Sigmoid colon (tissue), 4 donors: ENCODE data around the gene CTTN.

ENCODE experiments used
- EP300 ChIP-seq, 4 donors: sonication (generic); formaldehyde crosslinking; IDR thresholded peaks; one replicate each; pipeline ENCODE4 v1.6.1; 2017; ENCODE audit warnings: antibody characterized with exemption in 4 of 4
- POLR2A ChIP-seq, 2 donors: fragments of 450-650 bp; IDR thresholded peaks; one replicate each; pipeline ENCODE4 v1.6.1; 2016; ENCODE audit warnings: antibody characterized with exemption in 2 of 2, mild to moderate bottlenecking in 2 of 2, moderate library complexity in 2 of 2
- POLR2AphosphoS5 ChIP-seq, 4 donors: sonication (generic); formaldehyde crosslinking; IDR thresholded peaks; one replicate each; pipeline ENCODE4 v1.6.1; 2017; ENCODE audit warnings: antibody characterized with exemption in 4 of 4
- TF ChIP-seq, protein P1 (sequence below), 4 experiments: fragments of 450-650 bp in 3 of 4; fragments of 200-600 bp in 1 of 4; IDR thresholded peaks; one replicate each; pipeline ENCODE4 v1.5.1; 2016 to 2019; ENCODE audit warnings: antibody characterized with exemption in 4 of 4, mild to moderate bottlenecking in 3 of 4, moderate library complexity in 2 of 4

DNA sequence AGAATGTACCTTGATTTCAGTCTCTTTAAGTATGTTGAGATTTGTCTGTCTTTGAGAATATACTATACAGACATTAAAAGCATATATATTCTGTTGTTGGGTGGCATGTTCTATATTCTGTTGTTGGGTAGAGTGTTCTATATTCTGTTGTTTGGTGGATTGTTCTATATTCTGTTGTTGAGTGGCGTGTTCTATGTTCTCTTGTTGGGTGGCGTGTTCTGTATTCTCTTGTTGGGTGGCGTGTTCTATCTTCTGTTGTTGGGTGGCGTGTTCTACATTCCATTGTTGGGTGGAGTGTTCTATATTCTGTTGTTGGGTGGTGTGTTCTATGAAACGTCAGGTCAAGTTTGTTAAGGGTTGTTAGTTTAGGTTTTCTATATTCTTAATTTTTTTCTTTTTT, 27.1 kb upstream of the CTTN start:
- TF ChIP-seq, protein P1, sequence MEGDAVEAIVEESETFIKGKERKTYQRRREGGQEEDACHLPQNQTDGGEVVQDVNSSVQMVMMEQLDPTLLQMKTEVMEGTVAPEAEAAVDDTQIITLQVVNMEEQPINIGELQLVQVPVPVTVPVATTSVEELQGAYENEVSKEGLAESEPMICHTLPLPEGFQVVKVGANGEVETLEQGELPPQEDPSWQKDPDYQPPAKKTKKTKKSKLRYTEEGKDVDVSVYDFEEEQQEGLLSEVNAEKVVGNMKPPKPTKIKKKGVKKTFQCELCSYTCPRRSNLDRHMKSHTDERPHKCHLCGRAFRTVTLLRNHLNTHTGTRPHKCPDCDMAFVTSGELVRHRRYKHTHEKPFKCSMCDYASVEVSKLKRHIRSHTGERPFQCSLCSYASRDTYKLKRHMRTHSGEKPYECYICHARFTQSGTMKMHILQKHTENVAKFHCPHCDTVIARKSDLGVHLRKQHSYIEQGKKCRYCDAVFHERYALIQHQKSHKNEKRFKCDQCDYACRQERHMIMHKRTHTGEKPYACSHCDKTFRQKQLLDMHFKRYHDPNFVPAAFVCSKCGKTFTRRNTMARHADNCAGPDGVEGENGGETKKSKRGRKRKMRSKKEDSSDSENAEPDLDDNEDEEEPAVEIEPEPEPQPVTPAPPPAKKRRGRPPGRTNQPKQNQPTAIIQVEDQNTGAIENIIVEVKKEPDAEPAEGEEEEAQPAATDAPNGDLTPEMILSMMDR (IDR thresholded peaks at IDR 0.05), result no peak
- TF ChIP-seq POLR2A (IDR thresholded peaks at IDR 0.05), result no peak
- no peak for TF ChIP-seq EP300 (IDR thresholded peaks at IDR 0.05)
- TF ChIP-seq POLR2AphosphoS5 (IDR thresholded peaks at IDR 0.05), result no peak
